A549 (cell line): ENCODE data around the gene CDH16. TPM values are rescaled to one million over a fixed set of nuclear protein-coding genes. Genes with fewer than 3 reads are reported as not detected.

Source experiments
- ATAC-seq, 2 experiments: fragments of 200-7000 bp in 1 of 2; fragments of >200 bp in 1 of 2; cut with Nextera tagmentation in 1 of 2; cut with Tn5 transposase in 1 of 2; 3 replicates each; pipeline versions ENCODE4 v1.8.0 to v1.9.1; 2018 to 2020; ENCODE audit warnings: mild to moderate bottlenecking in 1 of 2, moderate library complexity in 1 of 2
- CTCF ChIA-PET: fragments of 300-600 bp; sonication (Branson Sonifier 250); formaldehyde crosslinking; extraction: SDS; loops from one replicate; lab custom pipeline; 2021; ENCODE audit warnings: antibody characterized with exemption, inconsistent platforms; lab: Yijun Ruan, JAX
- POLR2A ChIA-PET: fragments of 350-600 bp; formaldehyde crosslinking; extraction: SDS; loops from one replicate; lab custom pipeline; 2021; ENCODE audit warnings: antibody characterized with exemption, inconsistent platforms; lab: Yijun Ruan, JAX
- DNase-seq, 2 experiments: peaks; one replicate each; pipeline versions ENCODE4 v3.0.0 to v3.0.0-alpha.2; 2011 to 2016; ENCODE audit warnings: low read depth in 1 of 2, low spot score in 1 of 2
- FAIRE-seq: peaks from 2 replicates; lab custom pipeline; 2011; peaks lifted over from hg19 to GRCh38; lab: Jason Lieb, UNC
- H3K27ac ChIP-seq, 2 experiments: fragments of >200 bp; sonication (Bioruptor Twin); formaldehyde crosslinking; 3 replicates each; pipeline ENCODE4 v1.5.1; 2016 to 2017
- H3K4me1 ChIP-seq: fragments of >200 bp; sonication (Bioruptor Twin); formaldehyde crosslinking; 3 replicates; pipeline ENCODE4 v1.6.1; 2016
- H3K4me2 ChIP-seq: fragments of >200 bp; sonication (Bioruptor Twin); formaldehyde crosslinking; 3 replicates; pipeline ENCODE4 v1.6.1; 2016
- H3K4me3 ChIP-seq: fragments of >200 bp; sonication (Bioruptor Twin); formaldehyde crosslinking; 3 replicates; pipeline ENCODE4 v1.5.1; 2016
- H3K9me3 ChIP-seq: fragments of >200 bp; sonication (Bioruptor Twin); formaldehyde crosslinking; 3 replicates; pipeline ENCODE4 v1.6.1; 2016
- ATOH8 ChIP-seq: fragments of 250-450 bp; sonication (Bioruptor Pico); IDR thresholded peaks from 2 replicates; pipeline ENCODE4 v1.5.0; 2020; ENCODE audit warnings: low read depth, mild to moderate bottlenecking, moderate library complexity
- CEBPB ChIP-seq, 2 experiments: fragments of >200 bp in 1 of 2; sonication (Bioruptor Twin) in 1 of 2; formaldehyde crosslinking in 1 of 2; IDR thresholded peaks; 2 replicates each; pipeline ENCODE4 v1.6.1; 2012 to 2016
- CHD4 ChIP-seq: fragments of 200-600 bp; sonication (generic); IDR thresholded peaks from 2 replicates; pipeline ENCODE4 v1.6.1; 2016; ENCODE audit warnings: antibody characterized with exemption, mild to moderate bottlenecking, borderline replicate concordance
- E2F6 ChIP-seq: IDR thresholded peaks from 2 replicates; pipeline ENCODE4 v1.6.1; 2012; ENCODE audit warnings: low read depth, borderline replicate concordance
- ESRRA ChIP-seq: fragments of 150-350 bp; IDR thresholded peaks from 2 replicates; pipeline ENCODE4 v1.6.1; 2014; ENCODE audit warnings: mild to moderate bottlenecking, low read length, borderline replicate concordance
- FOSL2 ChIP-seq, 2 experiments: fragments of 450-650 bp in 1 of 2; fragments of >200 bp in 1 of 2; sonication (Bioruptor Twin) in 1 of 2; formaldehyde crosslinking; IDR thresholded peaks; 2 replicates each; pipeline versions ENCODE4 v1.5.0 to v1.6.1; 2016 to 2020; ENCODE audit warnings: mild to moderate bottlenecking in 1 of 2, moderate library complexity in 1 of 2
- FOXS1 ChIP-seq: fragments of 250-450 bp; sonication (Bioruptor Pico); IDR thresholded peaks from 2 replicates; pipeline ENCODE4 v1.5.0; 2020; ENCODE audit warnings: mild to moderate bottlenecking, moderate library complexity
- GATA3 ChIP-seq: IDR thresholded peaks from 2 replicates; pipeline ENCODE4 v1.6.1; 2012; ENCODE audit warnings: borderline replicate concordance
- HOXB13 ChIP-seq: fragments of 250-450 bp; sonication (Bioruptor Pico); IDR thresholded peaks from 2 replicates; pipeline ENCODE4 v1.5.0; 2020; ENCODE audit warnings: low read depth, mild to moderate bottlenecking, moderate library complexity
- HOXB5 ChIP-seq: fragments of 250-450 bp; sonication (Bioruptor Pico); IDR thresholded peaks from 2 replicates; pipeline ENCODE4 v1.5.0; 2020; ENCODE audit warnings: mild to moderate bottlenecking, moderate library complexity
- JUN ChIP-seq, 2 experiments: fragments of >200 bp; sonication (Bioruptor Twin); formaldehyde crosslinking; IDR thresholded peaks; 2 replicates in 1 of 2; 3 replicates in 1 of 2; pipeline ENCODE4 v1.6.1; 2016 to 2017
- NR3C1 ChIP-seq: fragments of >200 bp; sonication (Bioruptor Twin); formaldehyde crosslinking; IDR thresholded peaks from 3 replicates; pipeline ENCODE4 v1.6.1; 2017
- POLR2AphosphoS2 ChIP-seq: conservative IDR thresholded peaks from 2 replicates; pipeline ENCODE4 v1.6.1; 2012; ENCODE audit warnings: low read length, improper control_type of control experiment, inconsistent platforms
- RAD21 ChIP-seq, 2 experiments: fragments of >200 bp in 1 of 2; sonication (Bioruptor Twin) in 1 of 2; formaldehyde crosslinking in 1 of 2; IDR thresholded peaks in 1 of 2; conservative IDR thresholded peaks in 1 of 2; 2 replicates in 1 of 2; 3 replicates in 1 of 2; pipeline ENCODE4 v1.6.1; 2012 to 2018; ENCODE audit warnings: inconsistent platforms in 1 of 2
- REST ChIP-seq: fragments of 200-600 bp; sonication (generic); IDR thresholded peaks from 2 replicates; pipeline ENCODE4 v1.6.1; 2016; ENCODE audit warnings: antibody characterized with exemption, mild to moderate bottlenecking, moderate library complexity
- SMC3 ChIP-seq: fragments of >200 bp; sonication (Bioruptor Twin); formaldehyde crosslinking; IDR thresholded peaks from 3 replicates; pipeline ENCODE4 v1.6.1; 2018; ENCODE audit warnings: inconsistent platforms
- TFCP2L1 ChIP-seq: fragments of 250-450 bp; sonication (Bioruptor Pico); IDR thresholded peaks from 2 replicates; pipeline ENCODE4 v1.5.0; 2021; ENCODE audit warnings: mild to moderate bottlenecking
- ZFP36 ChIP-seq: fragments of 450-650 bp; IDR thresholded peaks from 2 replicates; pipeline ENCODE4 v1.6.1; 2014; ENCODE audit warnings: borderline replicate concordance; ENCODE audit not compliant: partially characterized antibody
- ZSCAN20 ChIP-seq: fragments of 250-450 bp; sonication (Bioruptor Pico); IDR thresholded peaks from 2 replicates; pipeline ENCODE4 v1.8.0; 2022; ENCODE audit warnings: mild to moderate bottlenecking, moderate library complexity
- WGBS: methylation state at CpG from one replicate; pipeline ENCODE4 v1.1.6; 2017; ENCODE audit errors: missing lambda C conversion rate; 5-methylcytosine and 5-hydroxymethylcytosine counted together
- polyA plus RNA-seq, 4 experiments: library from polyadenylated mRNA; depleted of rRNA in 3 of 4; stranded (reverse); fragments of >200 nt; fragmentation: RNase III in 1 of 4; extraction: RNeasy Plus Mini Kit Qiagen cat#74134 plus additional on column Dnase treatment in 1 of 4; gene quantifications; 2 replicates in 3 of 4; 3 replicates in 1 of 4; pipeline ENCODE4 v1.2.3, GENCODE V29; 2011 to 2017

The CDH16 gene
- polyA plus RNA-seq, 2 of the 4 experiments (the other 2 are of a cell fraction), result 0.18 to 0.25 TPM

- no peak for TF ChIP-seq ZFP36
- no peak for TF ChIP-seq HOXB13 (CRISPR knock-in tag)
- TF ChIP-seq JUN (IDR thresholded peaks at IDR 0.05), result no peak
- TF ChIP-seq NR3C1, result no peak
- no peak for TF ChIP-seq ATOH8
- no peak for TF ChIP-seq FOXS1 (CRISPR knock-in tag)
- no peak for TF ChIP-seq ESRRA
- no peak for TF ChIP-seq CHD4
- no peak for TF ChIP-seq TFCP2L1
- TF ChIP-seq, all 56 proteins: peak for 0
- Histone ChIP-seq H3K9me3 (peaks cover 8% of the 10 kb centered on the region; the same call in 1 of the 3 replicates), H3K4me1 (peaks cover 11% of the 10 kb centered on the region; the same call in 2 of the 3 replicates), H3K27ac (no peak overlapping the region), H3K4me3 (no peak overlapping the region), H3K4me2 (no peak overlapping the region)
- FAIRE-seq, result no peak
- no peak for DNase-seq
- ChIA-PET POLR2A (no interaction called here), CTCF (interaction anchor here (0.7 to 2.8 kb wide), 4 partner anchors 14 to 206 kb away, joined by 3 to 14 read pairs (median 8); no protein-coding TSS in a partner anchor)
- 80% methylated on average over 20 of the region's 21 CpGs for WGBS
- no peak for ATAC-seq
Observed at GRCh38 chr16:66948837-66949225, 30.1 kb upstream of the CDH16 start.

- ATAC-seq (peak in 1 of 2 experiments; percentile 9; a peak in 1 of 6 replicates), DNase-seq (no peak), FAIRE-seq (no peak)
- CTCF ChIA-PET, result interaction anchor here (0.7 to 2.8 kb wide), 9 partner anchors 9 to 209 kb away, joined by 3 to 13 read pairs (median 3); no protein-coding TSS in a partner anchor
- no peak for TF ChIP-seq E2F6
- no peak for TF ChIP-seq GATA3
- TF ChIP-seq REST, result no peak
- TF ChIP-seq CEBPB (IDR thresholded peaks at IDR 0.05), result no peak
- TF ChIP-seq FOSL2 (IDR thresholded peaks at IDR 0.05), result no peak
- TF ChIP-seq FOSL2 (CRISPR knock-in tag; IDR thresholded peaks at IDR 0.05), result no peak
- no peak for TF ChIP-seq POLR2AphosphoS2
- no peak for TF ChIP-seq HOXB5 (CRISPR knock-in tag)
- no peak for TF ChIP-seq SMC3
- TF ChIP-seq RAD21 (conservative IDR thresholded peaks at IDR 0.05 in 1 of 2, IDR thresholded peaks at IDR 0.05 in 1 of 2), result no peak
- TF ChIP-seq ZSCAN20 (CRISPR knock-in tag), result no peak
- no peak for TF ChIP-seq JUN (IDR thresholded peaks at IDR 0.05)
- WGBS, result 72% methylated on average over 39 of the region's 44 CpGs
- POLR2A ChIA-PET, result no interaction called here
- Histone ChIP-seq H3K4me2 (peak overlapping the region; percentile 75), H3K9me3 (peaks cover 8% of the 10 kb centered on the region; the same call in 1 of the 3 replicates), H3K4me3 (no peak overlapping the region; the same call in 2 of the 3 replicates), H3K27ac (no peak overlapping the region), H3K4me1 (peaks cover 5% of the 10 kb centered on the region; the same call in 2 of the 3 replicates)
Observed at GRCh38 chr16:66948134-66948836, 29.6 kb upstream of the CDH16 start.
